ENCODE data around the gene DONSON.
"Not testable (repeated sequence)": the region's sequence is repeated elsewhere in the genome, so short reads cannot be mapped to it uniquely, and the experiment has no call there.

Gene DONSON, protein sequence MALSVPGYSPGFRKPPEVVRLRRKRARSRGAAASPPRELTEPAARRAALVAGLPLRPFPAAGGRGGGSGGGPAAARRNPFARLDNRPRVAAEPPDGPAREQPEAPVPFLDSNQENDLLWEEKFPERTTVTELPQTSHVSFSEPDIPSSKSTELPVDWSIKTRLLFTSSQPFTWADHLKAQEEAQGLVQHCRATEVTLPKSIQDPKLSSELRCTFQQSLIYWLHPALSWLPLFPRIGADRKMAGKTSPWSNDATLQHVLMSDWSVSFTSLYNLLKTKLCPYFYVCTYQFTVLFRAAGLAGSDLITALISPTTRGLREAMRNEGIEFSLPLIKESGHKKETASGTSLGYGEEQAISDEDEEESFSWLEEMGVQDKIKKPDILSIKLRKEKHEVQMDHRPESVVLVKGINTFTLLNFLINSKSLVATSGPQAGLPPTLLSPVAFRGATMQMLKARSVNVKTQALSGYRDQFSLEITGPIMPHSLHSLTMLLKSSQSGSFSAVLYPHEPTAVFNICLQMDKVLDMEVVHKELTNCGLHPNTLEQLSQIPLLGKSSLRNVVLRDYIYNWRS

DNA sequence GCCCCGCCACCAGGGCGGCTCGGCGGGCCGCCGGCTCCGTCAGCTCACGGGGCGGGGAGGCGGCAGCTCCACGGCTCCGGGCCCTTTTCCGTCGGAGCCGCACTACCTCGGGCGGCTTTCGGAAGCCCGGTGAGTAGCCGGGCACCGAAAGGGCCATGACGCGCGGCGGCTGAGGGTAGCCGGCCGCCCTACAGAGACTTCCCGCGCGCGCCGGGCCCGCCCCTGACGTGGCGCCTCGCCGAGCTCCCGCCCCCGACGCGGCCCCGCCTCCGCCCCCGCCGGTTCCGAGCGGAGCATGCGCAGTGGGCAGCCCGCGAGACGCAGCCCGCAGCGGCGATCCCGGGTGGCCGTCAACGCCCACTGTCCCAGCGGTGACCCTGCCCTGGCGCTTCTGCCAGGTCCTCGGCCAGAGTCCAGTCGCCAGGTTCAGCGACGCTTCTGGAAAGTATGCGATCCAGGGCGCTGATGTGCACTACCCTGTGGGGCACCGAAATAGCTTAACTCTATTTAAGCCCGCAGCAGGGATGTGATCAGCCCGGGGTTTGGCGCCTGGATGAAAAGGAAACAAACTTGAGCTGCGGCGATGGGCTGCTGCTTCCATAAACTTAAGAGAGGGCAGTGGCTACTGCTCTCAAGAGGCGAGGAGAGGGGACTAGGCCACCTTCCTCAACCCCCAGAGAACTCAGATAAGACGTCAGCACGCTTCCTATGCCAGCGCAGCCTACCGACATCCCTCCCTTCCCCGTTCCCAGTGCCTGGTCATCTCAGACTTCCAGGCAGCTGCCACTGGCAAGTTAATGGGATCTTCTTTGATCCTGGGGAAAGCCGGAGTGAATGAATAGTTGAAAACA lies at the start of gene DONSON:
Gene DONSON (minus strand): TSS at position 200 of the 851 bp plus-strand sequence. CDS start 43 bp downstream, at position 157.
- peak; percentile 99 for DNase-seq (ENCODE audit: low spot score)

DNA sequence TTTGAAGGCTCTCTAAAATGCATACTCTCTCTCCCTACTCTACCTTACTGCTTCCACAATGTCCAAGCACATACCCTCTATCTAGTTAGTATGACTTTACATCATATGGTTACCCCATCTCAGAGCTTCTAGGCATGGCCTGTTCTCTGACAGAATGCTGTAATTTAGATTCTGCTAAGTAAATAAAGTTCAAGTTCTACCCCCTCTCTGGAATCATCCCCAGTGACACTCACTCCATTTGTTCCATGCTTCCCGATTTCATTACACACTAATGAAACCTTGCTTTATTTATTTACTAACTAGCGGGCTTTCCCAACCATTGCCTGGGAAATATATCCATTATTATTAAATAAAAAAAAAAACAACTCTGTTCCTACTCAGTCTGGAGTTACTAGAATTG lies 45.8 kb upstream of the DONSON start:
- no peak for DNase-seq (ENCODE audit: low spot score)

DNA sequence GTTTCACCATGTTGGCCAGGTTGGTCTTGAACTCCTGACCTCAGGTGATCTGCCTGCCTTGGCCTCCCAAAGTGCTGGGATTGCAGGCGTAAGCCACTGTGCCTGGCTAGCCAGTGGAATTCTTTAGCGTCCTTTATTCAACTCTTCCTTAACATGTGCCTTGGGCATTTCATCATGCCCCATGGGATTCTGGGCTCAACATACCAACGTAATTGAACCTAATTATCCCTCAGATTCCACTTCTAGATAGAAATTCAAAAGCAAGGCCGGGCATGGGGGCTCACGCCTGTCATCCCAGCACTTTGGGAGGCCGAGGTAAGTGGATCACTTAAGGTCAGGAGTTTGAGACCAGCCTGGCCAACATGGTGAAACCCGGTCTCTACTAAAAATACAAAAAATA lies 37.7 kb upstream of the DONSON start:
- not testable (repeated sequence) for DNase-seq (ENCODE audit: low spot score)

DNA sequence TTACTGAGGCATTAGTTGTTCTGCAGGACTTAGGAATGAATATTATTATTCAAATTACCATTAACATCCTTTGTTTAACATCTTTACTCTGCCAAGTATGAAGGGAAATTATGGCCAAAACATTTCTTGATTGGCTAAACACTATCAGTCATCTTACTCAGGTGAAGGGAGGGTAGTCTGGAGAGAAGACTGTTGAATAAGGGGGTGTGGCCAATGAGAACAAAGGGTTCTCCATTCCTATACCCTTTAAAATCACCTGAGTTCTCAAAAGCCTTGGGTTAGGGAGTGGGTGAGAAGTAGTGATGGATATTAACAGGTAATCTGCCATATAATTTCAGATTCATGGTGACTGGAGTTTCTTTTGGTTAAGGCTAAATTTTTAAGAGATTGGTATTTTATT lies 33.8 kb upstream of the DONSON start:
- no peak for DNase-seq (ENCODE audit: low spot score)

DNA sequence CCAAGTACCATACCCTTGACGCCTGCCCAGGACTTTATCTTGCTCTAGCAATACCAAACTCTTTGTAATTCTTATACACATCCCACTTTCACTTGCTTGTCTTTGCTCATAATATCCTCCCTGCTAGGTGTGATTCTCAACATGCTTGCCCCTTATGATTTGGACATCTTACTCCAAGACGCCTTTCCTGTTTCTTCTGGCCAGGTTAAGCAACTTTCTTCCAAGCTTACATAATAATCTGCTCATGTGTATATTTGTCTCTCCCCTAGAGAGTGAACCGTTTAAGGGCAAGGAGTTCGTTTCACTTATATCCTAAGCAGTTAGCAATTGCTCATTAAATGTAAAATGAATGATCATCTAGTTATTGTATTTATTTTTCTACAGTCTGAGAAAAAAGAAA lies 31.2 kb upstream of the DONSON start:
- DNase-seq (ENCODE audit: low spot score) = no peak

DNA sequence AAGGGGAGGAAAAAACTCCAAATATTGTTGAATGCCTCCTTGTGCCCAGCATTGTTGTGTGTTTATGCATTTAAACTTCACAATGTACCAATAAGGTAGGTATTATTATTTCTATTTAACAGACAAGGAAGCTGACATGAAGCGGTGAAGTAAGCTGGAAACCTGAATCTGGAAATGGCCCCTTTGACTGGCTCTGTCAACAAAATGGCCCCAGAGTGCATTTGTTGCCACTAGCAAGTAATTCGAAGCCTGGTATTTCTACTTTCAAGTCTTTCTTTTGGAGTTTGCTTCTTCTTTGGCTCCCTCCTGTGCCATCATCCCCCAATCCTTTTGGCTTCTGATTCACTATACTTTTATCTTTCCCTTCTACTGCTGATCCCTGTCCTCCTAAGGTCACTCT lies 29.9 kb upstream of the DONSON start:
- DNase-seq (ENCODE audit: low spot score) = no peak

DNA sequence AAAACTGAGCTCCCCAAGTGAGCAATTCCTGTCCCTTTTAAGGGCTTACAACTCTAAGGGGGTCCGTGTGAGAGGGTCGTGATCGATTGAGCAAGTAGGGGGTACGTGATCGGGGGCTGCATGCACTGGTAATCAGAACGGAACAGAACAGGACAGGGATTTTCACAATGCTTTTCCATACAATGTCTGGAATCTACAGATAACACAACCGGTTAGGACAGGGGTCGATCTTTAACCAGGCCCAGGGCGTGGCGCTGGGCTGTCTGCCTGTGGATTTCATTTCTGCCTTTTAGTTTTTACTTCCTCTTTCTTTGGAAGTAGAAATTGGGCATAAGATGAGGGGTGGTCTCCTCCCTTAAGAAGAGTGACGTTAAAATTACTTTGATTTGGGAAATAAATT lies 29.1 kb upstream of the DONSON start:
- DNase-seq (ENCODE audit: low spot score) = not testable (repeated sequence)

DNA sequence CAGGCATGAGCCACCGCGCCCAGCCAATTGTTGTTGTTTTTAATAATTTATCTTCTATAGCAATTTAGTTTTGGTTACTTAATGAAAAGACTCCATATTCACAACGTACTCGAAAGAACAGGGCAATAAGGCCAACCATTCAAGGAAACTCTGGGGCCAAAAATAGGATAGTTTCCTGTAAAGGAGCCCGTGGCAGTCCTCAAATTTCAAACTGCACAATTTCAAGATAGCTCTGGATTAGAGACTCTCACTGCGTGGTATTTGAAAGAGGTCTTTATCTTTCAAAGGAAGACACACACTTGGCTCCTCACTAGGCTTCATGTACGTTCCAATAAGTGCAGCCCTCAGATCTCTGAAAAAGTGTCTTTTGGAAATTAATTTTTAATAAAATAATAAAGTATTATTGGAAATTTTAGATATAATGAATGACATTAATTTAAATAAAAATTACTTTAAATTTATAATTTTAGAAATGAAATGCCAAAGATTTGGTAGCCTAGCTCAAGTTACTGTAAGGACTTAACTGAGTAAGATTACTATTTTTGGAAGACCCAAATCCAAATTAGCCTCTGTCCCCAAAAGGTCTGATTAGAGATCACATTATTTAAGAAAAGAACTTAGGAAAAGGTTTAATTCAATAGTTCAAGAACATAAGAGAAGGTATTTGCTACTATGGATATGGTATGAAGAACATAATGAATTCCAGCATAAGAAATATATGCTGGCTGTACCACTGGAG lies 22.7 kb upstream of the DONSON start:
- DNase-seq (ENCODE audit: low spot score) = no peak

DNA sequence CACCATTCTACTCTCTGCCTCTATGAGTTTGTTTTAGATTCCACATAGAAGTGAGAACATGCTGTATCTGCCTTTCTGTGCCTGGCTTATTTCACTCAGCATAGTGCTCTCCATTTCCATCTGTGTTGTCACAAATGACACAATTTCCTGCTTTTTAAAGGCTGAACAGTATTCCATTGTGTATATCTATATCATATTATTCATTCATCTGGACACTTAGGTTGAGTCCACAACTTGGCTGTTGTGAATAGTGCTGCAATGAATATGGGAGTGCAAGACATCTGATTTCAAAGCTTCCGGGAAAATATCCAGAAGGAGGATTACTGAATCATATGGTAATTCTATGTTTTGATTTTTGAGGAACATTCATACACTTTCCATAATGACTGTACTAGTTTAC lies 20.1 kb upstream of the DONSON start:
- peak; percentile 2 for DNase-seq (ENCODE audit: low spot score)

DNA sequence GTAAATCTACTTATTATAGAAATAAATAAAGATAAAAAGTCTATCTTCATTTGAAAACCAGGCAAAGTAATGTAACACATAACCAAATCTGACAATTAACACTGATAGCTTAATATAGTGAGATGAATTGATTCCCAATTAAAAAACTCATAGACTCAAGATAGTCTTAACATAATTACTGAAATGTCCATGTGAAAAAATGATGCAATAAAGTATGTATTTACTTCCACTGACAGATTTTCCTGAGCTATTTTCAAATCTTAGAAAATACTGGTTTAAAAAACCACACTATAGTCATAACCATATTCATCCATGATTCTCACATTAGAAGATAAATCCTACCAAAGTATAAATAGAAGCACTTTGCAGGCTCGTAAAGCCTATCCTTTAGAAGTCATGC lies 9.6 kb upstream of the DONSON start:
- no peak for DNase-seq (ENCODE audit: low spot score)

DNA sequence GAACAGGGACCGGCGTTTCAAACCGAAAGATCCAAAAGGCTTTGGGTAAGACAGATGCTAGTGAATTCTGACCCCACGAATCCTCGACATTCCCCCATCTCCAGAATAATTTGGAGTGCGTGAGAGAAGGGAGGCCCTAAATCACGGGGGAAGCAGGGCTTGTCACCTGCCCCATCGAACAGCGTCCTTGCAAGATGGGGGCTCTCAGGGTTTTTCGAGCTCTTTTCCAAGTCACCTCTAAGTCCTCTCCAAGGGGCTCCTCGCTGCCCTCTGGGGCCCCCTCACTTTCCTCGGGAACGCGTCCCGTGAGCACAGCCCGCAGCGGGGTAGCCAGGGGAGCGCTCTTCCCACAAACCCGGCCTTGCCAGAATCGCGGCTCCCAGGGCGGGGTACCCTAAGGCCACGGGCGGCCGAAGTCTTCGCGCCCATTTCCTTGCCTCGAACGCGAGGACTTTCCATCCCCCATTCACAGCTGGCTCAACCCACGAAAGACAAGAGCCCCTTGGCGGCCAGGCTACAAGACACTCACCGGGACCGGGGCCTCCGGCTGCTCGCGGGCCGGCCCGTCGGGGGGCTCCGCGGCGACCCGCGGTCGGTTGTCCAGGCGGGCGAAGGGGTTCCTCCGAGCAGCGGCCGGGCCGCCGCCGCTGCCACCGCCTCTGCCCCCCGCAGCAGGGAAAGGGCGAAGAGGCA lies 546 bp downstream of the DONSON start:
- peak; percentile 28 for DNase-seq (ENCODE audit: low spot score)

DNA sequence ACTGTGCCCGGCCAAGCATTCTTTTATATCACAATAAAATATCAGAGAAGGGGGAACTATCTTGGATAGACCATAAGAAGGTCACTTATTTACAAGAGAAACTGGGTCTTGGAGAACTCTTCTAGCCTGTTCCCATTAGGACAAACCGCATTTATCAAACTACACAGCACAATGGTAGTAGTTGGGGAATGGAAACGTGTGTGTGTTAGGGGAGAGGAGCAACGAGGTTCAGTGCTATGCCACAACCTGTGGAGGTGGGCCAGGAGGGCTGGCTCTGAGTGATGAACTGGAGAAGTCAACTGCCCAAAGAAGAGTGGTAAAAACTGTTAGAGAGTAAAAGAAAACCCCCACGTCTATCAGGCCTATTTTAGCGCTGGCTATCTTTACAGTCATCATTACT lies 1.6 kb downstream of the DONSON start:
- DNase-seq (ENCODE audit: low spot score) = no peak

DNA sequence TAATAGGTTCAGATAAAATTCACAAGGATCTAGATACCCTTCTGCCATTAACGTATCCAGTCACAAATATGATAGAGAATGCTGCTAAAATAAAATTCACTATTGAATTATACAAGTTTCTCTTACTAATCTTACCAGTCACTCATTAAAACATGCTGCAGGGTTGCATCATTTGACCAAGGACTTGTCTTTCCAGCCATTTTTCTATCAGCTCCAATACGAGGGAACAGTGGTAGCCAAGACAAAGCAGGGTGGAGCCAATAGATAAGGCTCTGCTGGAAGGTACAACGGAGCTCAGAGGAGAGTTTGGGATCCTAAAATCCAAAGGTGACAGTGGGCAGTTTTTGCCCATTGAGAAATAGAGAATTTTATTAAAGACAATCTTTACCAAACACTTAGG lies 4.0 kb downstream of the DONSON start:
- no peak for DNase-seq (ENCODE audit: low spot score)

DNA sequence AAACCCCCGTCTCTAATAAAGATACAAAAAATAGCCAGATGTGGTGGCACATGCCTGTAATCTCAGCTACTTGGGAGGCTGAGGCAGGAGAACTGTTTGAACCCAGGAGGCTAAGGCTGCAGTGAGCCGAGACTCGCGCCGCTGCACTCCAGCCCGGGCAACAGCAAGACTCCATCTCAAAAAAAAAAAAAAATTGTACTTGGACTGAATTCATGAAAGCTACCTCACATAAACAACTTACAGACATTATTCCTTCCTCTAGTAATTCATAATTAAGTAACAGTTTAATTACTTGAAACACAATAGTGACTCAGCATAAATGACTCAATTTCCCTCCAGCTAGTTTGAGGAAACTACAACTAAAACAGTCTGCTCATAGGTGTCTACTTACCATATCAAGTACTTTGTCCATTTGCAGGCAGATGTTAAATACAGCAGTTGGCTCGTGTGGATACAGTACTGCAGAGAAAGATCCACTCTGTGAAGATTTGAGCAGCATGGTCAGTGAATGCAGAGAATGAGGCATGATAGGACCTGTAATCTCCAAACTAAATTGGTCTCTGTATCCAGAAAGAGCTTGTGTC lies 9.4 kb downstream of the DONSON start:
- DNase-seq (ENCODE audit: low spot score) = no peak

DNA sequence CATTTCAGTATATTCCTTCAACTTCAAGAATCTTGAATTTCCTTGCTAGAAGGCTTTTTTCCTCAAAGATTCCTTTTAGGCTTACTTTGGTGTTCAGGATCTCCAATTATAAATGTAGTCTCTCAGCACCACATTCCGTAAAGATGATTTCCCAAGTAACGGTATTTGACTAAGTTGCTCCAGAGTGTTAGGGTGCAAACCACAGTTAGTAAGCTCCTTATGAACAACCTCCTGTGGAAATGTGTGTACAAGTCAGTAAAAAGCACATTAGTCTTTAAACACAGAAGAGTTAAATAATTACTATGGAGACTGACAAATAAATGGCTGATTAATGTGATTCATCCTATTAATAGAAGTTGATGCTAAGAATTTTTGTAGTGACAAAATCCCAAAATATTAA lies 10.3 kb downstream of the DONSON start:
- DNase-seq (ENCODE audit: low spot score) = peak; percentile 14

DNA sequence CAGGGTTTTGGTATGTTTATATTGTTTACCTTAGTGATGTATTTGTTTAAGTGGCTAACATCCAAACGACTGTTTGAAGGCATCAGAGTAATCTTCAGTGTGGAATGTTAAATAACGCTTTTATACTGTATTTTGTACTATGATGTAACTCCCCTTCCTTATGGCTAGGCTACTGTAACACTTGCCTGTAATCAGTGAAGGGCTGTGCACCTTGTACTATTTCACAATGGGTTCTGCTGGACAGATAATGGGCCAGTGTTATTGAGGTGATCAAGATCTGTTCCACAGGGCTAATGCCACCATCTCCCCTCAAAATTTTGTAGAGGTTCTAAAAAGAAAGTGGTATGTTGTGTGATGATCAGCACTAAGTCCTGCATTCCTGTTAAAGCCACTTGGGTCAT lies 11.7 kb downstream of the DONSON start:
- not testable (repeated sequence) for DNase-seq (ENCODE audit: low spot score)

DNA sequence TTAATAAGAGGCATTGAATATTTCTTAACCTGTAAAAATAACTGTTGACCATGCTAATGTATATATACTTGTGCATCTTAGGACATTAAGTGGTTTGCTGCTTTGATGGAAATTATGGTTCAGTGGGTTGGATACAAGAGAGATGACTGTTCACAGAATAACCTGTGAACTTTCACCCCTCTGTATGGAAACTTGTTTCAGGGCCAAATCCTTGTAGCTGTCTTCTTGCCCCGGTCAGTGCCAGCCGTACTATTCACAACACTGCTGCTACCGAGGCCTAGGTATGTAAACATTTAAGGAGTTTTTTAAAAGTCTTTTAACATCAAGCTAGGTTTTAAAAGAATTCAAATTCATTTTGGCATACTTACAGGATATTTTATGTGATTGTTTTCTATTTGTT lies 16.1 kb downstream of the DONSON start:
- no peak for DNase-seq (ENCODE audit: low spot score)

DNA sequence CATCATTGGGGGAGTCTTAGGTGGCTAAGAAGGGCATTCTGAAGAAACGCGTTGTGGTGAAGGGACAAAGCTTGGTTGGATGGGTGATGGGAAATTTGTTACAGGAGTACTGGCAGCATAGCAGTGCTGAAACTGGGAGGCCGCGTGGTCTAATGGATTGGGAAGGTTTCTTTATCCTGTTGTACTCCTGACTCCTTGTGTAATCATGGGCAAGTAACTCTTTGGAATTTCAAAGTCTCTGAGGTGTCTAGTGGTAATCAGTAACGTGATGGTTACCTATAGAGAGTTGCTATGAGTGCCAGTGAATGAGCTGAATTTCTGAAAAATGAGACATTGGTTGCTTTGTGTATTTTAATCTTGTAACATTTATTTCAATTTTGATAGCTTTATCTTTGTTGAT lies 18.5 kb downstream of the DONSON start:
- DNase-seq (ENCODE audit: low spot score) = no peak

DNA sequence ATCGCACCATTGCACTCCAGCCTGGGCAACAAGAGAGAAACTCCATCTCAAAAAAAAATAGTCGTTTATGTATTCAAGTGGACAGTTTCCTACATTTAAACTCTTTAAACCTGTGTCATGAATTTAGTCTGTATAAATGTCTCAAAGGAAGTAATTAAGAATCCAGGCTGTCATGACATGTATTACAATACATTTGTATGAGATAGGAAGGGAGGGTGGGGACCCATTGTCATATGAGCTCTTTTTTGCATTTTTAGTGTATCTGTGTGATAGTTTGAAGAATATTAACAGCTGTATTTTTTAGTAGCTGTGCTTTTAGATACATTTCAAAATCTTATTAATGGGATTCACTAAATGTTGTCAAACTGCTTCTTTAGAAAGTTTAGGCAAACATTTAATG lies 20.0 kb downstream of the DONSON start:
- DNase-seq (ENCODE audit: low spot score) = no peak

DNA sequence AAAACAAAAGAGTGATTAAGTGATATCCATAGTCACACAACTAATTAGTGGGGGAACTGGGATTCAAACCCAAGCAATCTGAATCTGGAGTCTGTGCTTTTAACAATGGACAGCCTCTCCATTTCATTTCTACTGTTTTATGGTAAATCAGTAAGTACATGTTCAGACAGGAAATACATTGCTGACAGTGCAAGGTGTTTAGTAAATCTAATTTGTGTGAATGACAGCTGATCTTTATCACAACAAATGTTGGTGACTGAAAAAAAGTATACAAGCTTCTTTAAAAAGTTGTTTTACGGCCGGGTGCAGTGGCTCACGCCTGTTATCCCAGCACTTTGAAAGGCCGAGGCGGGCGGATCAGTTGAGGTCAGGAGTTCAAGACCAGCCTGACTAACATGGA lies 20.6 kb downstream of the DONSON start:
- no peak for DNase-seq (ENCODE audit: low spot score)

DNA sequence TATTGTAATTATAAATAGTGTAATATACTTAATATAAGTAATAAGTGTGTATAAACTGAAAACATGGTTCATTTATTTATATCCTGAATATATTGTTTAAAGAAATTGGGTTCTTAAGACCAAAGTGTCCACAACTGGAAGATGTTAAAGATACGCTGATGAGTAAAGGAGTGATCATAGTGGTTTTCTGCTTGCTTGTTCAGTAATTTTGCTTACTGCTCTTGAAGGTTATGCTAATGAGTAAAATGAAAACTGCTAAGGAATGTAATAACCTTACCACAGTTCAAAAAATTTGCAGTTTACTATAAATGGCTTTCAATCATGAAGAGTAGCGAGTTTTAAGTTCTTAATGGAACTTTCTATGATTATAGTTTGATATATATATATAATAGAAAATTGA lies 22.0 kb downstream of the DONSON start:
- no peak for DNase-seq (ENCODE audit: low spot score)

Measured in AG08395 (cell line).